Stomach smooth muscle (tissue), 2 donors: ENCODE data around the gene C13orf46.

ENCODE experiments used
- H3K27ac ChIP-seq: one replicate; pipeline ENCODE4 v1.7.0; 2013; ENCODE audit warnings: mild to moderate bottlenecking, low read length, inconsistent platforms
- H3K27me3 ChIP-seq, 2 donors: one replicate each; pipeline ENCODE4 v1.7.0; 2013; ENCODE audit warnings: low read length in 2 of 2; ENCODE audit not compliant: insufficient read depth in 2 of 2, control insufficient read depth in 1 of 2
- H3K36me3 ChIP-seq, 2 donors: one replicate each; pipeline ENCODE4 v1.7.0; 2013; ENCODE audit warnings: low read length in 2 of 2; ENCODE audit not compliant: control insufficient read depth in 2 of 2, insufficient read depth in 2 of 2
- H3K4me1 ChIP-seq: one replicate; pipeline ENCODE4 v1.7.0; 2013; ENCODE audit warnings: low read length; ENCODE audit not compliant: control insufficient read depth, insufficient read depth
- H3K4me3 ChIP-seq, 2 donors: one replicate each; pipeline ENCODE4 v1.7.0; 2013; ENCODE audit warnings: low read length in 2 of 2
- H3K9ac ChIP-seq, 2 donors: one replicate each; pipeline ENCODE4 v1.7.0; 2013; ENCODE audit warnings: low read length in 2 of 2, mild to moderate bottlenecking in 1 of 2
- H3K9me3 ChIP-seq, 2 donors: one replicate each; pipeline ENCODE4 v1.7.0; 2013; ENCODE audit warnings: low read length in 2 of 2; ENCODE audit not compliant: control insufficient read depth in 2 of 2
- donor health status: healthy.
- donor health status: Pancreatic carcinoma.

The C13orf46 gene

DNA sequence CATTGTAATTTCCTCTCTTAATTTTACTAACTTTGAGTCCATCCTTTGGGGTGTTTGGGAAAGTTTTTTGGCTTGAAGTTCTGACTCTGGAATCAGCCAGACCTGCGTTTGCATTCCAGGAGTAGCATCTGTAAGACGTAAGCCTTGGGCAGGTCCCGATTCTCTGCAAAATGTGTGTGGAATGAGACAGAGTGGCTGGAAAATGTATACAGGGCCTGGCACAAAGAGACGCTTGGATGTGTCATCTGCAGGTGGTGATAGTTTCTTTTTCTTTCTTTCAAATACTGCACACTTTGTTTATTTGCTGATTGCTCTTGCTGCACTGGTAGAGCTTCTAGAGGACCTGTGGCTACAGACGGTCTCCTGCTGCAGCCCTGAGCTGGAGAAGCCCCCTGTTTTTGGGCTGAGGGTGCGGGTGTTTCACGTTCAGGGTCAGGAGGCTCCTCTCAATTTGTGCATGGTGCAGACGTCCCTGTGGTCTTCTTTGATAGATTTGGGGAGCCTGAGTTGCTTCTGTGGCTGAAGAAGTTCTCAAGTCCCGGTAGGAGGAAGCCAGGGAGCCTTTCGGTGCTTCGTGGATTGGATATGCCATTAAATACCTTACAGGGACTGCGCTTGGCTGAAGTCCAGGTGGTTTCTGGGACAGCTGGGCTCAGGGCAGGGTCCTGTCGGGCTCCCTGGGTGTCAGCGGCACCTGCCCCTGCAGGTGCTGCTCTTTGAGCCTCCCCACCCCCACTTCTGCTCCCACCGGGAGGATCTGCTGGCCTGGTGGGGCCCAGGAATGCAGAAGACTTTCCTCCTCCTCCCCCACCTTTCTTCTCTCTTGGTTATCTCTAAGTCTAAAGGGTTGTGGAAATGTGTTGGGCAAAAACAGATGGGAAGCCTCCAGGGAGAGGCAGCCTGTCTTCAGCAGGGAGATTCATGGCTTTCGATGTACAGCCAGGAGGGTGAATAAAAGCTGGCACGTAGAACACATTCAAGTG, 66.0 kb downstream of the C13orf46 start:
- no peaks in the 10 kb centered on the region for H3K27me3 ChIP-seq
- no peak overlapping the region for H3K4me3 ChIP-seq
- H3K27ac ChIP-seq = no peak overlapping the region
- H3K9ac ChIP-seq = no peak overlapping the region
- H3K36me3 ChIP-seq = no peaks in the 10 kb centered on the region
- H3K9me3 ChIP-seq = no peaks in the 10 kb centered on the region
- H3K4me1 ChIP-seq = peaks cover 23% of the 10 kb centered on the region

DNA sequence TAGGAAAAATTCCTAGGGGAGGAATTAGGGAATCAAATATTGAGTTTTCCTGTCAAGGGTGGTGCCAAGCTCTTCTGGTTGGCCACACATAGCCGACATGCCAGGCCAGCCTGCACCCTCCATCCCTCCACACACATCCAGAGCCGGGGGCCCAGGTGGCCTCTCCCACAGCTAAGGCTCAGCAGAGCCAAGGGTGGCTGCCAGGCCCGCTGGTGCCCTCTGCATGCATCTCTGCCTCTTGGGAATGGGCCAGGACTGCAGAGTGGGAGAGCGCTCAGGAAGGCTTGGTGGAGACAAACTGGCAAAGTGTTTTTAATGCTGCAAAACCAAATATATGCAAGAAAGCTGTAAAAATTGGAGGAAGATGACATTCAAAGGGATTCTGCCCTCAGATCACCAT, 67.3 kb downstream of the C13orf46 start:
- Histone ChIP-seq H3K9ac (no peak overlapping the region), H3K27me3 (no peaks in the 10 kb centered on the region), H3K27ac (no peak overlapping the region), H3K4me3 (no peak overlapping the region), H3K4me1 (peaks cover 23% of the 10 kb centered on the region), H3K9me3 (no peaks in the 10 kb centered on the region), H3K36me3 (no peaks in the 10 kb centered on the region)

DNA sequence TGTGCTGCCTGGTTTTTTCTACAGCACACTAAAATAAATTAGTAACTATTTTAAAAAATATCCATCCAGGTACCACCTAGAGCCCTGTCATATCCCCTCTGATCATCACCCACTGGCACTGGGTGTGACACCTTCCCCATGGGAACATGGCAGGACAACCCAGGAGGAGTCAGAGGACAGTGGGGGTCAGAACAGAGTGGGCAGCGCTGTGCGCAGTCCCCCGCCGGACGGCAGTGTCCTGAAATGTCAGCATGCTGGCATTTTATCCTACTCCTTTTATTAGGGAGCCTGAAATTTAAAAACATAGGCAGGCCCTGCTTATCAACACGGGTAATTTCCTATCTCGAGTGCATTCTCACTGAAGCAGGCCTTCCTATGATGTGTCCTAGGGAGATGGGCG, 67.9 kb downstream of the C13orf46 start:
- Histone ChIP-seq H3K9me3 (no peaks in the 10 kb centered on the region), H3K4me1 (peaks cover 23% of the 10 kb centered on the region), H3K9ac (no peak overlapping the region), H3K27ac (no peak overlapping the region), H3K4me3 (no peak overlapping the region), H3K36me3 (no peaks in the 10 kb centered on the region), H3K27me3 (no peaks in the 10 kb centered on the region)

DNA sequence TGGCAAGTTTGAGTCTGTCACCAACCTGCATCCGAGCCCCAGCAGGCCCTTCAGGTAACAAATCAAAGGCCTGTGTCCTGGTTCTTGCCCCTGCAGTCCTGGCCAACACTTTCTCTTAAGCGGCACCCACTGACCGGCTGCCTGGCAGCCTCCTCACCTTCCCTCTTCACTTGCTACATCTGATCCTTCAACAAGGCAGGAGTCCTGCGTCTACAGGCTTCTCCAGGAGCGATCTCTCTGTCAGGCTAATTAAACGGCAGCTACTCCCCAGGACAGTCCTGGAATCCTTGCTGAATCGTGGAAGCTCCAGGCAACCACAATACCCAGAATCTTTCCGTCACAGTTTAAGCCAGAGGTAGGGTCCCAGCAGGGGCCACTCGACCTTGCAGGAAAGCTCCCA, 68.9 kb downstream of the C13orf46 start:
- H3K27ac ChIP-seq = no peak overlapping the region
- no peak overlapping the region for H3K4me3 ChIP-seq
- H3K4me1 ChIP-seq = peaks cover 23% of the 10 kb centered on the region
- H3K9ac ChIP-seq = no peak overlapping the region
- no peaks in the 10 kb centered on the region for H3K9me3 ChIP-seq
- H3K36me3 ChIP-seq = no peaks in the 10 kb centered on the region
- no peaks in the 10 kb centered on the region for H3K27me3 ChIP-seq

DNA sequence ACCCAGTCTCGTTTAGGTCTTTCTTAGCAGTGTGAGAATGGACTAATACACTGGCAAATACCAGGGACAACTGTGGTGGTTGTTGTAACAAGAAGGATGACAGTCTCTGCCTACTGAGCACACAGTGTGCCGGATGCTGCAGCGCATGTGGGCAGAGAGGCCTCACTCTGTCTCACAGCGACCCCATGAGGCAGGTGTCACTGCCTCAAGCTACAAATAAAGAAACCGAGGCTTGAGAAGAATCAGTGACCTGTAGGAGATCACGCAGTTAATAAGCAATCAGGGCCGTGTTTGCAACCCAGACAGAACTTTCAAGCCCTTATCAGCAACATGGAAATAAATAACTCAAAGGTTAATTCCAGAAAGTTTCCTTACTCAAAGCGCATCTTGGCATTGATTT, 69.5 kb downstream of the C13orf46 start:
- Histone ChIP-seq H3K4me3 (no peak overlapping the region), H3K27me3 (no peaks in the 10 kb centered on the region), H3K9me3 (no peaks in the 10 kb centered on the region), H3K9ac (no peak overlapping the region), H3K4me1 (peaks cover 23% of the 10 kb centered on the region), H3K27ac (peak overlapping the region; percentile 74), H3K36me3 (no peaks in the 10 kb centered on the region)

DNA sequence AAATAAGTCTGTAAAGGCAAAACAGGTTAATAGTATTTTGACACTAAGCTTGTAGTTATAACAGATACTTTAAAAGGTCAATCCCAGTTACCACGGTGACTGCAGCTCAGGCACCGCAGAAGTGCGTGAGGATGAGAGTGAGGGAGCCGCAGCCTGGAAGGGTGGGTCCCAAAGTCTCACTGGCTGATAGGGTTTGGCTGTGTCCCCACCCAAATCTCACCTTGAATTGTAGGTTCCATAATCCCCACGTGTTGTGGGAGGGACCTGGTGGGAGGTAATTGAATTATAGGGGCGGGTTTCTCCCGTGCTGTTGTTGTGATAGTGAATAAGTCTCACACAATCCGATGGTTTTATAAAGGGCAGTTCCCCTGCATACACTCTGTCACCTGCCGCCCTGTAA, 70.0 kb downstream of the C13orf46 start:
- Histone ChIP-seq H3K4me3 (no peak overlapping the region), H3K9me3 (no peaks in the 10 kb centered on the region), H3K27ac (peak overlapping the region; percentile 74), H3K36me3 (no peaks in the 10 kb centered on the region), H3K9ac (no peak overlapping the region), H3K27me3 (no peaks in the 10 kb centered on the region), H3K4me1 (peaks cover 23% of the 10 kb centered on the region)
